ENCODE results near the gene PTPN21. TPM values are rescaled to one million over a fixed set of nuclear protein-coding genes. Genes with fewer than 3 reads are reported as not detected.

PTPN21 gene
- total RNA-seq, 1 experiment from 2014 or later, result 15.0 TPM

DNA sequence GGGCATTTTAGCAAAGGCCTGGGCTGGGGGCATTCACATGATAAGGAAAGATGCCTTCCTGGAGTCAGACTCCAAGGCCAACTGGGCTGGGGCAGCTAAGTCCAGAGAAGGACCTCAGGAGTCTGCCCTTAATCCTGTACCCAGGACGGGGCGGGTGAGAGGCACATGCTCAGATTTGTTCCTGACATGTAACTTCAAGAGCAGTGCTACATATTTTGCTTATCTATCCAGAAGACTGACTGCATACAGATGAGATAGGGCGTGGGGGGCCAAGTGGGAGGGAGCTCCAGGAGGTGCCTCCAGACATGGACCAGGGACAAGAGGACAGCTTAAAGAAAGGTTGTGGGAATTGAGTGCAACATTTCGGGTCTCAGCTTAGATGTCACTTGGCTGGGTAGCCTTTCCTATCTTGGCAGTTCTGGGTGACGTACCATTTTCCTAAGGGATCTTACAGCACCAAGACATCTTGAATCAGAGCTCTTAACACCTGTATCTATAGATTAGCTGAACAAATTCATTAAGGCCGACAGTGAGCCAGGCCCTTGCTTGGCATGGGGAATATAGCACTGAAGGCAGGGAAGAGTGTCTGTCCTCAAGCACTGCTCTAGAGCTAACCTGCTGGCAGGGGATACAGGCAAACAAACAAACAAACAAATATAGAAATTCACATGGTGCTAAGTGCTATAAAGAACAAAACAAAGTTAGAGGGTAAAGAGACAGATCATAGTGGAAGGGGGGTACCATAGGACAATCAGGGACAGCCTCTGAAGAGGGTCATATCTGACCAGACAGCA, 61.2 kb downstream of the PTPN21 start:
- Histone ChIP-seq H3K36me3 (ENCODE audit: control insufficient read depth, insufficient read depth, low read length) (no peaks in the 10 kb centered on the region; the same call in 1 of the 2 replicates), H3K4me1 (ENCODE audit: control insufficient read depth, insufficient read depth, low read length) (no peaks in the 10 kb centered on the region), H3K27ac (ENCODE audit: low read length) (no peak overlapping the region), H3K27me3 (ENCODE audit: control insufficient read depth, insufficient read depth, low read length) (no peaks in the 10 kb centered on the region), H3K9me3 (ENCODE audit: control insufficient read depth, insufficient read depth, low read depth, low read length) (no peaks in the 10 kb centered on the region), H3K4me3 (ENCODE audit: low read depth in 2 of 2, low read length in 2 of 2) (no peak overlapping the region)
- in situ Hi-C loops (cut with HindIII; ENCODE audit: low pct_unique_long_range_greater_than_20kb, low sequenced_read_pairs) (no loop called here), intact Hi-C loops (cut with micrococcal nuclease; ENCODE audit: unreplicated experiment) (loop anchor here (10.0 kb wide), 1 partner anchor 61 kb away; the partner anchor contains the start of gene PTPN21)
- no TSS peak for BruUV-seq (replicated peaks)
- TF ChIP-seq SIN3A (IDR thresholded peaks at IDR 0.05; ENCODE audit: borderline replicate concordance, insufficient read depth, low read depth, low read length) (no peak), POLR2AphosphoS5 (IDR thresholded peaks at IDR 0.05; ENCODE audit: low read depth, low read length) (no peak), TCF7L2 (IDR thresholded peaks at IDR 0.05; ENCODE audit: low read depth, low read length) (no peak)
- TF ChIP-seq, protein P1, sequence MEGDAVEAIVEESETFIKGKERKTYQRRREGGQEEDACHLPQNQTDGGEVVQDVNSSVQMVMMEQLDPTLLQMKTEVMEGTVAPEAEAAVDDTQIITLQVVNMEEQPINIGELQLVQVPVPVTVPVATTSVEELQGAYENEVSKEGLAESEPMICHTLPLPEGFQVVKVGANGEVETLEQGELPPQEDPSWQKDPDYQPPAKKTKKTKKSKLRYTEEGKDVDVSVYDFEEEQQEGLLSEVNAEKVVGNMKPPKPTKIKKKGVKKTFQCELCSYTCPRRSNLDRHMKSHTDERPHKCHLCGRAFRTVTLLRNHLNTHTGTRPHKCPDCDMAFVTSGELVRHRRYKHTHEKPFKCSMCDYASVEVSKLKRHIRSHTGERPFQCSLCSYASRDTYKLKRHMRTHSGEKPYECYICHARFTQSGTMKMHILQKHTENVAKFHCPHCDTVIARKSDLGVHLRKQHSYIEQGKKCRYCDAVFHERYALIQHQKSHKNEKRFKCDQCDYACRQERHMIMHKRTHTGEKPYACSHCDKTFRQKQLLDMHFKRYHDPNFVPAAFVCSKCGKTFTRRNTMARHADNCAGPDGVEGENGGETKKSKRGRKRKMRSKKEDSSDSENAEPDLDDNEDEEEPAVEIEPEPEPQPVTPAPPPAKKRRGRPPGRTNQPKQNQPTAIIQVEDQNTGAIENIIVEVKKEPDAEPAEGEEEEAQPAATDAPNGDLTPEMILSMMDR (IDR thresholded peaks at IDR 0.05), result no peak
- TF ChIP-seq, protein P2, sequence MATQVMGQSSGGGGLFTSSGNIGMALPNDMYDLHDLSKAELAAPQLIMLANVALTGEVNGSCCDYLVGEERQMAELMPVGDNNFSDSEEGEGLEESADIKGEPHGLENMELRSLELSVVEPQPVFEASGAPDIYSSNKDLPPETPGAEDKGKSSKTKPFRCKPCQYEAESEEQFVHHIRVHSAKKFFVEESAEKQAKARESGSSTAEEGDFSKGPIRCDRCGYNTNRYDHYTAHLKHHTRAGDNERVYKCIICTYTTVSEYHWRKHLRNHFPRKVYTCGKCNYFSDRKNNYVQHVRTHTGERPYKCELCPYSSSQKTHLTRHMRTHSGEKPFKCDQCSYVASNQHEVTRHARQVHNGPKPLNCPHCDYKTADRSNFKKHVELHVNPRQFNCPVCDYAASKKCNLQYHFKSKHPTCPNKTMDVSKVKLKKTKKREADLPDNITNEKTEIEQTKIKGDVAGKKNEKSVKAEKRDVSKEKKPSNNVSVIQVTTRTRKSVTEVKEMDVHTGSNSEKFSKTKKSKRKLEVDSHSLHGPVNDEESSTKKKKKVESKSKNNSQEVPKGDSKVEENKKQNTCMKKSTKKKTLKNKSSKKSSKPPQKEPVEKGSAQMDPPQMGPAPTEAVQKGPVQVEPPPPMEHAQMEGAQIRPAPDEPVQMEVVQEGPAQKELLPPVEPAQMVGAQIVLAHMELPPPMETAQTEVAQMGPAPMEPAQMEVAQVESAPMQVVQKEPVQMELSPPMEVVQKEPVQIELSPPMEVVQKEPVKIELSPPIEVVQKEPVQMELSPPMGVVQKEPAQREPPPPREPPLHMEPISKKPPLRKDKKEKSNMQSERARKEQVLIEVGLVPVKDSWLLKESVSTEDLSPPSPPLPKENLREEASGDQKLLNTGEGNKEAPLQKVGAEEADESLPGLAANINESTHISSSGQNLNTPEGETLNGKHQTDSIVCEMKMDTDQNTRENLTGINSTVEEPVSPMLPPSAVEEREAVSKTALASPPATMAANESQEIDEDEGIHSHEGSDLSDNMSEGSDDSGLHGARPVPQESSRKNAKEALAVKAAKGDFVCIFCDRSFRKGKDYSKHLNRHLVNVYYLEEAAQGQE (IDR thresholded peaks at IDR 0.05; ENCODE audit: insufficient read depth in 1 of 2, low read depth in 2 of 2, low read length in 1 of 2), result no peak
- ChIA-PET POLR2A (no interaction called here), CTCF (no interaction called here)
- no peak for ATAC-seq
- no peak for DNase-seq (ENCODE audit: low read depth, low spot score)

DNA sequence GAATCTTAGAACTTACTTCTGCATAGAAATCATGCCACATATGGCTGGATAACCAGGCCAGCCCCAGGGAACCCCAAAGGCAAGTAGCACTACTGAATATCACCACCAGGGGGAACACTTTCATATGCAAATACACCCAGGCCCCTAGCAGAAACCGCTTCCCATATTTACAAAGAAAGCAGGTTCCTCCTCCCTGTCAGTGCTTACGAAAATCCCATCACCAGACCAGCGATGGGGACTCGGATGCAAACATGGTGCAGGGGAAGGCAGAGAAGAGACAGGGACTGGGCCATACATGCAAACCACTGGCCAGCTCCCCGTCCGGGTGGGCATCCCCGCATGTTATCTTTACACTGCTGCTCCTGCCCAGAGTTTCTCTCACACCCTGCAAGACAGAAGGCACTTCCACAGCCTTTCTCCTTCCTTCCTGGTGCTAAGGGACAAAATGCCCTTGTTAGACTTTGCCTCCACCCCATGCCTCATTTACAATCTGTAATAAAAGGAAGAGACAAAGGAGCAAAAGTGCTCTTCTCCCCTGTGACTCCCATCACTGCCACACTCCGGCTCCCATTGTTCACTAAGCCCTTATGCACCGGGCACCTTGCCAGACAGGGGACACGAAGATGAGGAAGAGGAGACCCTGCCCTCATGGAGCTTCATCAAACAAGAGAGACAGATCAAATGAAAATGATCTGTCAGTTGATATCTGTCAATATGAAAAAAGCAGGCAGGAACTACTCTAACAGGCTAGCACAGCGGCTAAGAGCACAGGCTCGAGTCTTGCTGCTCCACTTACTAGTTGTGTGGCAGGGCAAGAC, 62.3 kb downstream of the PTPN21 start:
- ATAC-seq (peak; percentile 92), DNase-seq (ENCODE audit: low read depth, low spot score) (peak; percentile 25)
- ChIA-PET CTCF (interaction anchor here (0.5 to 0.6 kb wide), 2 partner anchors 25 to 67 kb away, joined by 3 to 7 read pairs; no protein-coding TSS in a partner anchor), POLR2A (no interaction called here)
- Histone ChIP-seq H3K27me3 (ENCODE audit: control insufficient read depth, insufficient read depth, low read length) (no peaks in the 10 kb centered on the region), H3K9me3 (ENCODE audit: control insufficient read depth, insufficient read depth, low read depth, low read length) (no peaks in the 10 kb centered on the region), H3K36me3 (ENCODE audit: control insufficient read depth, insufficient read depth, low read length) (no peaks in the 10 kb centered on the region; the same call in 1 of the 2 replicates), H3K4me3 (ENCODE audit: low read depth in 2 of 2, low read length in 2 of 2) (no peak overlapping the region), H3K4me1 (ENCODE audit: control insufficient read depth, insufficient read depth, low read length) (no peaks in the 10 kb centered on the region), H3K27ac (ENCODE audit: low read length) (no peak overlapping the region)
- TF ChIP-seq, protein P1 (IDR thresholded peaks at IDR 0.05), result peak; percentile 84
- no peak for TF ChIP-seq POLR2AphosphoS5 (IDR thresholded peaks at IDR 0.05; ENCODE audit: low read depth, low read length)
- intact Hi-C loops (cut with micrococcal nuclease; ENCODE audit: unreplicated experiment), result loop anchor here (10.0 kb wide), 1 partner anchor 62 kb away; the partner anchor contains the start of gene PTPN21
- in situ Hi-C loops (cut with HindIII; ENCODE audit: low pct_unique_long_range_greater_than_20kb, low sequenced_read_pairs), result no loop called here
- no TSS peak for BruUV-seq (replicated peaks)
